GM12878 (cell line): ENCODE results near the gene LSAMP.

Experiments used
- BCL11A ChIP-seq: IDR thresholded peaks from 2 replicates; pipeline ENCODE4 v1.6.1; 2011; ENCODE audit warnings: low read depth, low read length
- CTCF ChIP-seq, 3 experiments: IDR thresholded peaks in 2 of 3; conservative IDR thresholded peaks in 1 of 3; 2 replicates each; pipeline ENCODE4 v1.5.1; 2011; ENCODE audit warnings: low read depth in 3 of 3, low read length in 3 of 3, mild to moderate bottlenecking in 3 of 3, control low read depth in 2 of 3, moderate library complexity in 2 of 3, inconsistent platforms in 1 of 3, mixed read lengths in 1 of 3; ENCODE audit not compliant: control insufficient read depth in 2 of 3, insufficient read depth in 1 of 3; ENCODE audit errors: extremely low read depth in 1 of 3
- EZH2 ChIP-seq: IDR thresholded peaks from 2 replicates; pipeline ENCODE4 v1.6.1; 2012; ENCODE audit warnings: low read depth, mild to moderate bottlenecking, control low read depth, inconsistent platforms, low read length, borderline replicate concordance; ENCODE audit not compliant: control insufficient read depth
- IRF5 ChIP-seq: fragments of 450-650 bp; IDR thresholded peaks from 2 replicates; pipeline ENCODE4 v1.6.1; 2017; ENCODE audit warnings: borderline replicate concordance
- RUNX3 ChIP-seq: IDR thresholded peaks from 2 replicates; pipeline ENCODE4 v1.6.1; 2012; ENCODE audit warnings: low read length, inconsistent platforms
- SMAD1 ChIP-seq: fragments of 450-650 bp; IDR thresholded peaks from 2 replicates; pipeline ENCODE4 v1.6.1; 2018; ENCODE audit warnings: mild to moderate bottlenecking, low read depth; ENCODE audit not compliant: partially characterized antibody
- TAF1 ChIP-seq: IDR thresholded peaks from 2 replicates; pipeline ENCODE4 v1.6.1; 2011; ENCODE audit warnings: mild to moderate bottlenecking, low read depth, low read length, borderline replicate concordance
- USF2 ChIP-seq: IDR thresholded peaks from 2 replicates; pipeline ENCODE4 v1.6.1; 2011; ENCODE audit warnings: low read depth, low read length, improper control_type of control experiment, borderline replicate concordance

GRCh38 chr3:116039651-116039985 is 405.7 kb downstream of the LSAMP start:
- no peak for TF ChIP-seq EZH2
- TF ChIP-seq CTCF (IDR thresholded peaks at IDR 0.05 in 2 of 3, conservative IDR thresholded peaks at IDR 0.05 in 1 of 3; ENCODE audit: control insufficient read depth in 2 of 3, extremely low read depth in 1 of 3, insufficient read depth in 1 of 3, low read depth in 3 of 3, low read length in 3 of 3): no peak
- TF ChIP-seq BCL11A: no peak
- TF ChIP-seq SMAD1: no peak
- no peak for TF ChIP-seq RUNX3
- TF ChIP-seq TAF1: no peak
- no peak for TF ChIP-seq USF2
- TF ChIP-seq IRF5: no peak
